C4-2B (cell line): ENCODE data around the gene LRRC34.

Experiments used
- CTCF ChIP-seq: fragments of 450-650 bp; conservative IDR thresholded peaks from 2 replicates; pipeline ENCODE4 v1.5.1; 2017; ENCODE audit warnings: mild to moderate bottlenecking
- ZFX ChIP-seq: fragments of 450-650 bp; IDR thresholded peaks from 2 replicates; pipeline ENCODE4 v1.6.1; 2017

- TF ChIP-seq CTCF: no peak
- TF ChIP-seq ZFX: no peak
Observed at GRCh38 chr3:169822540-169822939, 9.8 kb upstream of the LRRC34 start.
